H1 (cell line): ENCODE data around the gene EMID1. TPM values are rescaled to one million over a fixed set of nuclear protein-coding genes. Genes with fewer than 3 reads are reported as not detected.

Experiments used
- EP300 ChIP-seq, 2 experiments: IDR thresholded peaks; 1 replicate in 1 of 2; 2 replicates in 1 of 2; pipeline ENCODE4 v1.6.1; 2011 to 2012; ENCODE audit warnings: low read depth in 2 of 2, low read length in 2 of 2, mild to moderate bottlenecking in 2 of 2, borderline replicate concordance in 1 of 2, inconsistent platforms in 1 of 2, moderate library complexity in 1 of 2
- SAP30 ChIP-seq: fragments of 300-600 bp; sonication (generic); IDR thresholded peaks from 2 replicates; pipeline ENCODE4 v1.7.1; 2012; ENCODE audit warnings: low read length, moderate library complexity, mild to moderate bottlenecking, inconsistent platforms; ENCODE audit not compliant: insufficient read depth, insufficient replicate concordance
- SP1 ChIP-seq: IDR thresholded peaks from 2 replicates; pipeline ENCODE4 v1.6.1; 2011; ENCODE audit warnings: low read depth, low read length
- polyA plus RNA-seq, 7 experiments: library from polyadenylated mRNA; depleted of rRNA in 3 of 7; stranded (reverse) in 5 of 7; unstranded in 2 of 7; fragments of >200 nt in 5 of 7; fragments of 200-250 nt in 2 of 7; gene quantifications; 1 replicate in 5 of 7; 2 replicates in 1 of 7; 4 replicates in 1 of 7; pipeline versions ENCODE4 v1.2.1 to v1.2.3, GENCODE V29; 2011 to 2013; ENCODE audit warnings: missing spikeins in 2 of 7, mixed read lengths in 2 of 7
- total RNA-seq: library from RNA; stranded (reverse); fragmentation: NEBNext Ultra II Directional; extraction: Animal tissue kit (Norgen Biotek cat#: 25700); gene quantifications from 2 replicates; pipeline ENCODE4 v1.2.1, GENCODE V29; 2021
- TF ChIP-seq, protein P1 (sequence below): fragments of 300-600 bp; sonication (generic); IDR thresholded peaks from 2 replicates; pipeline ENCODE4 v1.7.1; 2012; ENCODE audit warnings: low read length, moderate library complexity, mild to moderate bottlenecking, inconsistent platforms; ENCODE audit not compliant: insufficient replicate concordance

EMID1 gene
- total and polyA plus RNA-seq, 2 of the 8 experiments (the other 6 are each of a cell fraction or from before 2014, with no cell fraction given): 3.9 to 7.4 TPM

DNA sequence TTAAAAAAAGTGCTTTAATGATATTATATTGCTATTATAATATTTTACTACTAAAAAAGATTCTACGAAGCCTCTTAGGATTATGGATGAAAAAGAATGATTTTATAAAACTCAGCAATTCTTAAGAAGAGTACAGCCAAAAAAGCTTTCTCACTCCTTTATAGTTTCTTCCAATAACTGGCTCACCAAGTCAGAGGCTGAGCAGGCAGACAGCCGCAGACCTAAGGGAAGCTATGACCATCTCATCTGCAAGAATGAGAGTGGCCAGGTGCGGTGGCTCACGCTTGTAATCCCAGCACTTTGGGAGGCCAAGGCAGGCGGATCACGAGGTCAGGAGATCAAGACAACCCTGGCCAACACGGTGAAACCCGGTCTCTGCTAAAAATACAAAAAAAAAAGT lies 12.7 kb upstream of the EMID1 start (continued):
- TF ChIP-seq, protein P1, sequence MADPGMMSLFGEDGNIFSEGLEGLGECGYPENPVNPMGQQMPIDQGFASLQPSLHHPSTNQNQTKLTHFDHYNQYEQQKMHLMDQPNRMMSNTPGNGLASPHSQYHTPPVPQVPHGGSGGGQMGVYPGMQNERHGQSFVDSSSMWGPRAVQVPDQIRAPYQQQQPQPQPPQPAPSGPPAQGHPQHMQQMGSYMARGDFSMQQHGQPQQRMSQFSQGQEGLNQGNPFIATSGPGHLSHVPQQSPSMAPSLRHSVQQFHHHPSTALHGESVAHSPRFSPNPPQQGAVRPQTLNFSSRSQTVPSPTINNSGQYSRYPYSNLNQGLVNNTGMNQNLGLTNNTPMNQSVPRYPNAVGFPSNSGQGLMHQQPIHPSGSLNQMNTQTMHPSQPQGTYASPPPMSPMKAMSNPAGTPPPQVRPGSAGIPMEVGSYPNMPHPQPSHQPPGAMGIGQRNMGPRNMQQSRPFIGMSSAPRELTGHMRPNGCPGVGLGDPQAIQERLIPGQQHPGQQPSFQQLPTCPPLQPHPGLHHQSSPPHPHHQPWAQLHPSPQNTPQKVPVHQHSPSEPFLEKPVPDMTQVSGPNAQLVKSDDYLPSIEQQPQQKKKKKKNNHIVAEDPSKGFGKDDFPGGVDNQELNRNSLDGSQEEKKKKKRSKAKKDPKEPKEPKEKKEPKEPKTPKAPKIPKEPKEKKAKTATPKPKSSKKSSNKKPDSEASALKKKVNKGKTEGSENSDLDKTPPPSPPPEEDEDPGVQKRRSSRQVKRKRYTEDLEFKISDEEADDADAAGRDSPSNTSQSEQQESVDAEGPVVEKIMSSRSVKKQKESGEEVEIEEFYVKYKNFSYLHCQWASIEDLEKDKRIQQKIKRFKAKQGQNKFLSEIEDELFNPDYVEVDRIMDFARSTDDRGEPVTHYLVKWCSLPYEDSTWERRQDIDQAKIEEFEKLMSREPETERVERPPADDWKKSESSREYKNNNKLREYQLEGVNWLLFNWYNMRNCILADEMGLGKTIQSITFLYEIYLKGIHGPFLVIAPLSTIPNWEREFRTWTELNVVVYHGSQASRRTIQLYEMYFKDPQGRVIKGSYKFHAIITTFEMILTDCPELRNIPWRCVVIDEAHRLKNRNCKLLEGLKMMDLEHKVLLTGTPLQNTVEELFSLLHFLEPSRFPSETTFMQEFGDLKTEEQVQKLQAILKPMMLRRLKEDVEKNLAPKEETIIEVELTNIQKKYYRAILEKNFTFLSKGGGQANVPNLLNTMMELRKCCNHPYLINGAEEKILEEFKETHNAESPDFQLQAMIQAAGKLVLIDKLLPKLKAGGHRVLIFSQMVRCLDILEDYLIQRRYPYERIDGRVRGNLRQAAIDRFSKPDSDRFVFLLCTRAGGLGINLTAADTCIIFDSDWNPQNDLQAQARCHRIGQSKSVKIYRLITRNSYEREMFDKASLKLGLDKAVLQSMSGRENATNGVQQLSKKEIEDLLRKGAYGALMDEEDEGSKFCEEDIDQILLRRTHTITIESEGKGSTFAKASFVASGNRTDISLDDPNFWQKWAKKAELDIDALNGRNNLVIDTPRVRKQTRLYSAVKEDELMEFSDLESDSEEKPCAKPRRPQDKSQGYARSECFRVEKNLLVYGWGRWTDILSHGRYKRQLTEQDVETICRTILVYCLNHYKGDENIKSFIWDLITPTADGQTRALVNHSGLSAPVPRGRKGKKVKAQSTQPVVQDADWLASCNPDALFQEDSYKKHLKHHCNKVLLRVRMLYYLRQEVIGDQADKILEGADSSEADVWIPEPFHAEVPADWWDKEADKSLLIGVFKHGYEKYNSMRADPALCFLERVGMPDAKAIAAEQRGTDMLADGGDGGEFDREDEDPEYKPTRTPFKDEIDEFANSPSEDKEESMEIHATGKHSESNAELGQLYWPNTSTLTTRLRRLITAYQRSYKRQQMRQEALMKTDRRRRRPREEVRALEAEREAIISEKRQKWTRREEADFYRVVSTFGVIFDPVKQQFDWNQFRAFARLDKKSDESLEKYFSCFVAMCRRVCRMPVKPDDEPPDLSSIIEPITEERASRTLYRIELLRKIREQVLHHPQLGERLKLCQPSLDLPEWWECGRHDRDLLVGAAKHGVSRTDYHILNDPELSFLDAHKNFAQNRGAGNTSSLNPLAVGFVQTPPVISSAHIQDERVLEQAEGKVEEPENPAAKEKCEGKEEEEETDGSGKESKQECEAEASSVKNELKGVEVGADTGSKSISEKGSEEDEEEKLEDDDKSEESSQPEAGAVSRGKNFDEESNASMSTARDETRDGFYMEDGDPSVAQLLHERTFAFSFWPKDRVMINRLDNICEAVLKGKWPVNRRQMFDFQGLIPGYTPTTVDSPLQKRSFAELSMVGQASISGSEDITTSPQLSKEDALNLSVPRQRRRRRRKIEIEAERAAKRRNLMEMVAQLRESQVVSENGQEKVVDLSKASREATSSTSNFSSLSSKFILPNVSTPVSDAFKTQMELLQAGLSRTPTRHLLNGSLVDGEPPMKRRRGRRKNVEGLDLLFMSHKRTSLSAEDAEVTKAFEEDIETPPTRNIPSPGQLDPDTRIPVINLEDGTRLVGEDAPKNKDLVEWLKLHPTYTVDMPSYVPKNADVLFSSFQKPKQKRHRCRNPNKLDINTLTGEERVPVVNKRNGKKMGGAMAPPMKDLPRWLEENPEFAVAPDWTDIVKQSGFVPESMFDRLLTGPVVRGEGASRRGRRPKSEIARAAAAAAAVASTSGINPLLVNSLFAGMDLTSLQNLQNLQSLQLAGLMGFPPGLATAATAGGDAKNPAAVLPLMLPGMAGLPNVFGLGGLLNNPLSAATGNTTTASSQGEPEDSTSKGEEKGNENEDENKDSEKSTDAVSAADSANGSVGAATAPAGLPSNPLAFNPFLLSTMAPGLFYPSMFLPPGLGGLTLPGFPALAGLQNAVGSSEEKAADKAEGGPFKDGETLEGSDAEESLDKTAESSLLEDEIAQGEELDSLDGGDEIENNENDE: no peak
- no peak for TF ChIP-seq EP300 (IDR thresholded peaks at IDR 0.05; ENCODE audit: borderline replicate concordance in 1 of 2, low read depth in 2 of 2, low read length in 2 of 2)
- no peak for TF ChIP-seq SAP30
- TF ChIP-seq SP1: no peak
